GM23338 (cell line): ENCODE measurements around the gene BARD1.

Experiments used
- CTCF ChIP-seq, 2 experiments: fragments of 200-600 bp in 1 of 2; sonication (generic) in 1 of 2; conservative IDR thresholded peaks; 2 replicates each; pipeline versions ENCODE4 v1.5.1 to v1.6.1; 2016 to 2017; ENCODE audit warnings: antibody characterized with exemption in 2 of 2, low read depth in 2 of 2, mild to moderate bottlenecking in 2 of 2, moderate library complexity in 1 of 2
- EZH2 ChIP-seq: fragments of 200-600 bp; sonication (generic); IDR thresholded peaks from one replicate; pipeline ENCODE4 v1.8.0; 2017; ENCODE audit warnings: antibody characterized with exemption, mild to moderate bottlenecking, low read depth; ENCODE audit not compliant: unreplicated experiment
- POLR2AphosphoS5 ChIP-seq: IDR thresholded peaks from 2 replicates; pipeline ENCODE4 v1.6.1; 2016; ENCODE audit warnings: antibody characterized with exemption, low read depth

GRCh38 chr2:214775971-214776370 is 33.5 kb downstream of the BARD1 start:
- no peak for TF ChIP-seq POLR2AphosphoS5
- TF ChIP-seq CTCF (conservative IDR thresholded peaks at IDR 0.05; ENCODE audit: low read depth in 2 of 2): no peak
- TF ChIP-seq EZH2: no peak
